Measurements from ENCODE around the gene MAB21L3. TPM values are rescaled to one million over a fixed set of nuclear protein-coding genes. Genes with fewer than 3 reads are reported as not detected.

Gene MAB21L3
- total RNA-seq, 1 donor from 2014 or later: not detected

DNA sequence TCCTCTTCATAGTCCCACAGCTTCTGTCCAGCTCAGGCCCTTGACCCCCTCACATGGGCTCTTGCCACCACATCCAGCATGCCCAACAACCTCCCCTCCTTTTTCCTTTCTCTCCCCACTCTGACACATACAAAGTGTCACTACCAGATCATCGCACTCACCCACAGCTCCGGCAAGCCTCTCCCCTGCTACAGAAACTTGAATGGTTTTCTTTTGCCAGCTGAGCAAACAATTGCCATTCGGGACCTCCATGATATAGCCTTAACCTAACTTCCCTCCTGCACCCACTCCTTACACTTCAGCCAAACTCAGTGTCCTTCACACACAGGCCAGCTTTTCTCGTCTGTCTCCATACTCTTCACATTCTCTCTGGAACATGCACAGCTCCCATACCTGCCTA, 43.3 kb downstream of the MAB21L3 start:
- no peaks in the 10 kb centered on the region for H3K9me3 ChIP-seq
- intact Hi-C loops (cut with DNase I): no loop called here
- DNase-seq (ENCODE audit: low spot score in 2 of 2): no peak

DNA sequence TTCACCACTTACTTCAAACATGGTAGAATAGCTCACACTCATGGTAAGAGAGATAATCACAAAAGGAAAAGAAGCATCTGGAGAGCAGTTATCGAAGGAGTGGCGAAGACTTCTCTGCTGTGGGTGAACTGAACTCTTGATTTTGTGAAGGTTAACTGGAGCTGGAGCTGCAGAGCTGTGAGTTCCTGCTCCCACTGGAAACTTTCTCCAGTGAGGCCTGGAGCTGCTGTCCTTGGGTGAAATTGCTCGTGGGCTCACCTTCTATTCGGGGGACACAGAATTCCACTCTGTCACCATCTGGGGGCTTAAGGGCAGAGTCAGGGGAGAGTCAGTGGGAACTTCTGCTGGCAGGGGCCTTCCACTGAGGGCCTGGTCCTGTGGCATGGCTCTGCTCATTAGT, 45.9 kb downstream of the MAB21L3 start:
- DNase-seq (ENCODE audit: low spot score in 2 of 2): no peak
- intact Hi-C loops (cut with DNase I): no loop called here
- no peak overlapping the region for H3K4me3 ChIP-seq
- no peak for TF ChIP-seq CTCF (IDR thresholded peaks at IDR 0.05)
- no peaks in the 10 kb centered on the region for H3K4me1 ChIP-seq
- H3K36me3 ChIP-seq: no peaks in the 10 kb centered on the region
- H3K9me3 ChIP-seq: no peaks in the 10 kb centered on the region
- no peak overlapping the region for H3K27ac ChIP-seq
- H3K27me3 ChIP-seq: no peaks in the 10 kb centered on the region

More for the DNA sequence above, 43.3 kb downstream of the MAB21L3 start:
- TF ChIP-seq CTCF (IDR thresholded peaks at IDR 0.05): no peak
- Histone ChIP-seq H3K27me3 (no peaks in the 10 kb centered on the region), H3K4me1 (peaks cover 0 to 2% of the 10 kb centered on the region in 2 donors), H3K27ac (no peak overlapping the region), H3K36me3 (no peaks in the 10 kb centered on the region), H3K4me3 (no peak overlapping the region)

GRCh38 chr1:116159177-116159576, 48.0 kb downstream of the MAB21L3 start:
- DNase-seq (ENCODE audit: low spot score in 2 of 2): no peak
- H3K4me3 ChIP-seq: no peak overlapping the region
- TF ChIP-seq CTCF (IDR thresholded peaks at IDR 0.05): no peak
- H3K27ac ChIP-seq: no peak overlapping the region
- intact Hi-C loops (cut with DNase I): no loop called here
- no peaks in the 10 kb centered on the region for H3K4me1 ChIP-seq
- H3K36me3 ChIP-seq: no peaks in the 10 kb centered on the region
- no peaks in the 10 kb centered on the region for H3K27me3 ChIP-seq
- H3K9me3 ChIP-seq: no peaks in the 10 kb centered on the region

DNA sequence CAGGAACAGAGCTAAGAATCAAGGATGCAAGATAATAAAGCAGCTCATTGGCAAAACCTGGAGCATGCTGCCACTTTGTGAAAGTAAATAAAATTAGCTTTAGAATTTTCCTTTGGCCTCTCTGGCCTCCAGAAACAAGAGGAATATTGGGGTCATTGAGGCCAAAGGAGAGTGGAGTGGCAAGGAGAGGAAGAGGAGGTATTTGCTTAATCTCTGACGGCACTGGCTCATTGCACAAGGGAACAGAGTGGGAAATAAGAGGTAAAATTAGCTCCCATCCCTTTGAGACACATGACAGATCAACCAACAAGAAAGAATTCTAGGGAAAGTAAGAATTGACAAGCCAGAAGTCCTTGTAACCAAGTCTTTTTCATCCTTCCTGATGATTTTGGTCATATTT, 48.4 kb downstream of the MAB21L3 start:
- no peak overlapping the region for H3K4me3 ChIP-seq
- no peaks in the 10 kb centered on the region for H3K27me3 ChIP-seq
- TF ChIP-seq CTCF (IDR thresholded peaks at IDR 0.05): no peak
- intact Hi-C loops (cut with DNase I): no loop called here
- H3K4me1 ChIP-seq: no peaks in the 10 kb centered on the region
- H3K9me3 ChIP-seq: no peaks in the 10 kb centered on the region
- H3K36me3 ChIP-seq: no peaks in the 10 kb centered on the region
- no peak overlapping the region for H3K27ac ChIP-seq
- no peak for DNase-seq (ENCODE audit: low spot score in 2 of 2)

- no peak for TF ChIP-seq CTCF (IDR thresholded peaks at IDR 0.05)
- Histone ChIP-seq H3K27me3 (no peaks in the 10 kb centered on the region), H3K4me1 (peaks cover 3 to 14% of the 10 kb centered on the region in 2 donors), H3K9me3 (no peaks in the 10 kb centered on the region), H3K4me3 (no peak overlapping the region), H3K36me3 (no peaks in the 10 kb centered on the region), H3K27ac (no peak overlapping the region)
- intact Hi-C loops (cut with DNase I): no loop called here
- no peak for DNase-seq (ENCODE audit: low spot score in 2 of 2)
Observed at GRCh38 chr1:116161390-116161789, 50.2 kb downstream of the MAB21L3 start.

DNA sequence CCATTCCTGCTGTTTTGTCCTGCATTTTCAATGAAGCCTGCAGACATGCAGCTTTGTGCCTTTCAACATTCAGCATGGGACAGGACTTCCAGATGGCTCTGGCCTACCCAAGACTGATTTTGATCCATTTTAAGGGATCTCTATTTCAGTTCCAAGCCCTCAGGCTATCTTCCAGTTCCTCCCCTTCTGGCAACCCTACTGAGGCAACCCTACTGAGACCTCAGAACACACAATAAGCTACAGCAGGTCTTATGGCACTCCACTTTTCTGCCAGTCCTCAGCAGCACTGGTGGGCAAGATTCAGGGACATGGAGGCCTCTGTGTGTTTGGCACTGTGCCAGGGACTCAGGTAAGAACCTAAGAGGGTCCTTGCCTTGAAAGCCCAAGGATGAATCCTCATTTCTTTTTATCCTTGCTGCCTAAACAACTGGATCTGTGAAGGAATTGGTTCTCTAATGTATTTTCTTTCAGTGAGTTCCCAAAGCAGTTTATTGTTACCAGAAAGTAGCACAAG, 50.7 kb downstream of the MAB21L3 start:
- Histone ChIP-seq H3K27me3 (no peaks in the 10 kb centered on the region), H3K36me3 (no peaks in the 10 kb centered on the region), H3K27ac (no peak overlapping the region), H3K4me1 (peaks cover 9 to 14% of the 10 kb centered on the region in 2 donors), H3K9me3 (no peaks in the 10 kb centered on the region), H3K4me3 (no peak overlapping the region)
- TF ChIP-seq CTCF (IDR thresholded peaks at IDR 0.05): no peak
- intact Hi-C loops (cut with DNase I): no loop called here
- no peak for DNase-seq (ENCODE audit: low spot score in 2 of 2)

Measured in ascending aorta (tissue), 2 donors.